Fibroblast of pulmonary artery (primary cell): ENCODE results near the gene CRYBB1.
A peak's percentile ranks its signal among the peaks of the same experiment; 100 is the strongest.
"Not testable (repeated sequence)": the region's sequence is repeated elsewhere in the genome, so short reads cannot be mapped to it uniquely, and the experiment has no call there.

Experiments used
- DNase-seq: peaks from one replicate; pipeline ENCODE4 v3.0.0-alpha.2; 2010; ENCODE audit warnings: low read depth
- H3K4me3 ChIP-seq: replicated peaks from 2 replicates; pipeline ENCODE4 v1.5.1; 2011; ENCODE audit warnings: low read depth, mild to moderate bottlenecking, control low read depth, low read length, moderate library complexity
- TF ChIP-seq, protein P1 (sequence below): IDR thresholded peaks from 2 replicates; pipeline ENCODE4 v1.5.1; 2011; ENCODE audit warnings: mild to moderate bottlenecking, control low read depth, low read length, inconsistent platforms; ENCODE audit errors: missing control alignments

The CRYBB1 gene

DNA sequence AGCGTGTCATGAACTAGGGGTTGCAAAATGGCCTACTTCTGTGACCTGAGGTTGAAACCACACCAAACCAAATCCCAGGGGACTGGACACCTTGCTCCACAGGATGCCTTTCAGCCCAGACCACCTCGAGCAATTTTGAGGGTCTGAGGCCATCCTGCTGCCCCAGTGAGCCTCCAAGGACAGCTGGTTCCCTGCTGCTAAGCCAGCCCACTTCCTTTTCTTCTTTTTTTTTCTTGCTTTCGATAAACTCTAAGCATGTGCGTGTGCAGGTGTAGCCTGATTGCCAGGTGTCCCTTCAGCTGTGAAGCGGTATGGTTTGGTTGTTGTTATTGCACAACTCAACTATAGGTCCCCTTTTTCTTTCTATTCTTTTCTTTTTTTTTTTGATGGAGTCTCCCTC, 2.7 kb downstream of the CRYBB1 start:
- H3K4me3 ChIP-seq, result no peak overlapping the region
- no peak for DNase-seq
- TF ChIP-seq, protein P1, sequence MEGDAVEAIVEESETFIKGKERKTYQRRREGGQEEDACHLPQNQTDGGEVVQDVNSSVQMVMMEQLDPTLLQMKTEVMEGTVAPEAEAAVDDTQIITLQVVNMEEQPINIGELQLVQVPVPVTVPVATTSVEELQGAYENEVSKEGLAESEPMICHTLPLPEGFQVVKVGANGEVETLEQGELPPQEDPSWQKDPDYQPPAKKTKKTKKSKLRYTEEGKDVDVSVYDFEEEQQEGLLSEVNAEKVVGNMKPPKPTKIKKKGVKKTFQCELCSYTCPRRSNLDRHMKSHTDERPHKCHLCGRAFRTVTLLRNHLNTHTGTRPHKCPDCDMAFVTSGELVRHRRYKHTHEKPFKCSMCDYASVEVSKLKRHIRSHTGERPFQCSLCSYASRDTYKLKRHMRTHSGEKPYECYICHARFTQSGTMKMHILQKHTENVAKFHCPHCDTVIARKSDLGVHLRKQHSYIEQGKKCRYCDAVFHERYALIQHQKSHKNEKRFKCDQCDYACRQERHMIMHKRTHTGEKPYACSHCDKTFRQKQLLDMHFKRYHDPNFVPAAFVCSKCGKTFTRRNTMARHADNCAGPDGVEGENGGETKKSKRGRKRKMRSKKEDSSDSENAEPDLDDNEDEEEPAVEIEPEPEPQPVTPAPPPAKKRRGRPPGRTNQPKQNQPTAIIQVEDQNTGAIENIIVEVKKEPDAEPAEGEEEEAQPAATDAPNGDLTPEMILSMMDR, result no peak

DNA sequence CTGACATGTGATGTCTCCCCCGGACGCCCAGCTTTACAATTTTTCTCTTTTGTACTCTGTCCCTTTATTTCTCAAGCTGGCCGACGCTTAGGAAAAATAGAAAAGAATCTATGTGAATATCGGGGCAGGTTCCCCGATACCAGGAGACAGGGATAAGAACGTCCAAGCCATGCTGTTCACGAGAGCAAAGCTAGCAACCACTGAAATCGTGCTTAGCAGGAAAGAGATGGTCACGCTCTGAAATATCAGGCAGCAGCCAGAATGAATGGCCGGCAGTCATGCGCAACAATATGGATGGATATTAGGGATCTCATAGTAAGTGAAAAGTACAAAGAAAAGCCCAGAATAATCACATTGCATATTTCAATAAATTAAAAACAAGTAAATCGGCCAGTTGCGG, 3.5 kb downstream of the CRYBB1 start:
- TF ChIP-seq, protein P1, result no peak
- H3K4me3 ChIP-seq, result no peak overlapping the region
- DNase-seq, result no peak

DNA sequence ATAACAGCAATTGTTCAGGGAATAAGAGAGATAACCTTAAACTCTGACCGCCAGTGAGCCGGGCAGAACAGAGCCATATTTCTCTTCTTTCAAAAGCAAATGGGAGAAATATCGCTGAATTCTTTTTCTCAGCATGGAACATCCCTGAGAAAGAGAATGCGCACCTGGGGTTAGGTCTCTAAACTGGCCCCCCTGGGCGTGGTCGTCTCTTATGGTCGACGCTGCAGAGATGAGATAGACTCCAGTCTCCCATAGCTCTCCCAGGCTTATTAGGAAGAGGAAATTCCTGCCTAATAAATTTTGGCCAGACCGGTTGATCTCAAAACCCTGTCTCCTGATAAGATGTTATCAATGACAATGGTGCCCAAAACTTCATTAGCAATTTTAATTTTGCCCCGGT, 4.1 kb downstream of the CRYBB1 start:
- not testable (repeated sequence) for H3K4me3 ChIP-seq, DNase-seq

DNA sequence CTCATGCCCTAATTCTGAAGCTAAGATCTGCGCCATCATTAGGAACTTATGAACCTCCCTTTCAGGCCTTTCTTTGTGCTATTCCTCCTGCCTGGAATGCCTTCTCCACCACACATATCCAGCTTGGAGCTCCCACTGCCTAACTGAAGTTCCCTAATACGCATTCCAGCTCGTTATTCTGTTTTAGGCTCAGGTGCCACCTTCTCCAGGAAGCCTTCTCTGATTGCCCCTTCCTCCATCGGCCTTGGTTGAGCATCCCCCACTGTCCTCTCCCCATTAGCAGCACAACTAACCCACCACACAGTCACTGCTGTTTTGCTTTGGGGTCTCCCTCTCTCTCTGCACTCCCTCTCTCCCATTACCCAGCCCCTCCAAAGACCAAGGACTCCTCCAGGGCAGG, 5.2 kb downstream of the CRYBB1 start:
- no peak for DNase-seq
- TF ChIP-seq, protein P1, result no peak
- H3K4me3 ChIP-seq, result no peak overlapping the region

DNA sequence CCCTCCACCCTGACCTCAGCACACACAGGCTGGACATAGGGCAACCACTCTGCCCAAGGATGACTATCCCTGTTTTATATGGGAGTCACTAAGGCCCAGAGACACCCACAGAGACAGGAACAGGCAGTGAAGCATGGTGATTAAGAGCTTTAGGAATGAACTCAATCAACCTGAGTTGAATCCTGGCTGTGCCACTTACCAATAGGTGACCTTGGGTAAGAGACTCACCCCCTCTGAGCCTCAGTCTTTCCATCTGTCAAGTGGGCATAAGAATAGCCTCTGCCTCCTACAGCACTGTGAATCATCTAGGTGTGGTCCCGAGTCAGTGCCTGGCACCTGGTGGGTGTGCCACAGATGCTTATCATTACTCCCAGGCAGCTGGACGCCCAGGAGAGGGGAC, 6.8 kb downstream of the CRYBB1 start:
- TF ChIP-seq, protein P1, result no peak
- no peak for DNase-seq

DNA sequence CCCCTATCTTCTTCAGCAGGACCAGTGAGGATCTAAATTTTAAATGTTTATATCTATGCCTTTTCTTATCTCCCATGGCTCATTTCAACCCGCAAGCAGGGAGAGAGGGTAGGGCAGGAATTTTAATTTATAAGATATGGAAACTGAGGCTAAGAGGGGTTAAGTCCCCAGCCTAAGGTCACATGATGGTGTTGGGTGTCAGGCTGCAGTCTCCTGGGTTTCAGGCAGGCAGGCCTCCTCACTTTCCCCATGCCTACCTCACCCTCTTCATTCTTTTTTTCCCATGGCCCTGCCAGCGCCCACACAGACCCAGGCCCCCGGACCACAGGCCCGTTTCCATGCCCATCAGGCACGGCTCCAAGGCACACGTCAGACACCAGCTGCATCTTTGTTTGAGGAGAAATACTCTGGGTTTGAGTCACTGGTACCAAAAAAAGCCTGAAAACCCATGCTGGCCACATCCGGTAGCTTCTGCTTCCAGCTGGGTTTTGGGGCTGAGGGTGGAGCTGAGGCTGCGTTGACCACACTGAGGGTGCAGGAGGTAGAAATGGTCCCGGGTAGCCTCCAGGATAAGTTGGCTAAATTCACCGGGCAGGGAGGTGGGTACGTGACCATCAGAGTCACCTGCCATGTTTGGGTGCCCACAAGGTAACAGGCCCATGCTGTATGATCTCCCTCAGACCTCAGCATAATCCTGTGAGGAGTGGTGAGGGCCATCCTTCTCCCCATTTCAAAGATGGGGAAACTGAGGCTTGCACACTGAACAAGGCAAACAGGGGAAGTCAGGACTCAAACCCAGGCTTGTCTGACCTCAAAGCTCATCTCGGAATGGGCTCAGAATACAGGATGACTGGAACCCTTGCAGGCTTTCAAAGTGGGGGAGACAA, 7.5 kb downstream of the CRYBB1 start:
- TF ChIP-seq, protein P1, result no peak
- no peak overlapping the region for H3K4me3 ChIP-seq
- peak; percentile 87 for DNase-seq

More for the DNA sequence above, 6.8 kb downstream of the CRYBB1 start:
- H3K4me3 ChIP-seq, result no peak overlapping the region

DNA sequence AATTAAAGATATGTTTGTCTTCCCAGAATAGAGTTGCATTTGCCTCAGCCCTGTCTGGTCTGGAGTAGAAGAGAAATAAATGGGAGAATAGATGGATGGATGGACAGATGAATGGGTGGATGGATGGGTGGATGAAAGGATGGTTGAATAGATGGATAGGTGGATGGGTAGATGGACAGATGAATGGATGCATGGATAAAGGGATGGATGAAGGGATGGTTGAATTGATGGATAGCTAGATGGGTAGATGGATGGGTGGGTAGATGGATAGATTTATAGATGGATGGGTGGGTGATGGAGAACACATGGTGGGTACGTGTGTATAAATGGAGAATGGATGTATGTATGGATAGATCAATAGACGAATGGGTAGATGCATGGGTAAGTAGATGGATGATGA, 8.5 kb downstream of the CRYBB1 start:
- no peak for DNase-seq
- TF ChIP-seq, protein P1, result no peak
- no peak overlapping the region for H3K4me3 ChIP-seq
